Type B pancreatic cell (in vitro differentiated cells): ENCODE data around the gene SCT. TPM values are rescaled to one million over a fixed set of nuclear protein-coding genes. Genes with fewer than 3 reads are reported as not detected.

ENCODE experiments used
- DNase-seq: peaks from one replicate; pipeline ENCODE4 v3.0.0; 2021; ENCODE audit warnings: mixed read lengths; ENCODE audit not compliant: unreplicated experiment; ENCODE audit errors: extremely low spot score
- H3K27ac Mint-ChIP-seq: 2 replicates; pipeline ENCODE4 v1.8.0; 2021; ENCODE audit warnings: mild to moderate bottlenecking, mixed read lengths
- H3K27me3 Mint-ChIP-seq: 2 replicates; pipeline ENCODE4 v1.8.0; 2021; ENCODE audit warnings: mixed read lengths
- H3K36me3 Mint-ChIP-seq: 2 replicates; pipeline ENCODE4 v1.8.0; 2021; ENCODE audit warnings: mixed read lengths
- H3K4me1 Mint-ChIP-seq: one replicate; pipeline ENCODE4 v1.8.0; 2021; ENCODE audit warnings: mixed read lengths; ENCODE audit not compliant: unreplicated experiment
- H3K4me3 Mint-ChIP-seq: 2 replicates; pipeline ENCODE4 v1.8.0; 2021; ENCODE audit warnings: mild to moderate bottlenecking, mixed read lengths
- H3K9me3 Mint-ChIP-seq: 2 replicates; pipeline ENCODE4 v1.8.0; 2021; ENCODE audit warnings: mixed read lengths
- CTCF ChIP-seq: fragments of 200-600 bp; sonication (generic); conservative IDR thresholded peaks from 2 replicates; pipeline ENCODE4 v1.5.0; 2021; ENCODE audit warnings: antibody characterized with exemption, mild to moderate bottlenecking
- total RNA-seq: library from RNA; stranded (reverse); gene quantifications from 2 replicates; pipeline ENCODE4 v1.2.1, GENCODE V29; 2021; ENCODE audit warnings: low replicate concordance

Gene SCT
- total RNA-seq, 1 donor from 2014 or later, result 3.1 TPM

GRCh38 chr11:578276-579035, 48.5 kb downstream of the SCT start:
- TF ChIP-seq CTCF, result no peak
- peaks cover 13% of the 10 kb centered on the region for H3K27me3 Mint-ChIP-seq
- peaks cover 23% of the 10 kb centered on the region for H3K4me1 Mint-ChIP-seq
- peaks cover 3% of the 10 kb centered on the region for H3K36me3 Mint-ChIP-seq
- peak overlapping the region; percentile 29 for H3K27ac Mint-ChIP-seq
- H3K9me3 Mint-ChIP-seq, result no peaks in the 10 kb centered on the region
- no peak for DNase-seq
- peak overlapping the region; percentile 92 for H3K4me3 Mint-ChIP-seq

GRCh38 chr11:577611-577894, 49.4 kb downstream of the SCT start:
- Mint-ChIP-seq H3K9me3 (no peaks in the 10 kb centered on the region), H3K4me1 (peaks cover 23% of the 10 kb centered on the region), H3K27ac (peak overlapping the region; percentile 88), H3K36me3 (peaks cover 3% of the 10 kb centered on the region), H3K4me3 (peak overlapping the region; percentile 92), H3K27me3 (peaks cover 13% of the 10 kb centered on the region)
- DNase-seq, result no peak
- TF ChIP-seq CTCF, result no peak

GRCh38 chr11:576811-577610, 50.0 kb downstream of the SCT start:
- Mint-ChIP-seq H3K9me3 (no peaks in the 10 kb centered on the region), H3K4me3 (peak overlapping the region; percentile 92), H3K4me1 (peaks cover 23% of the 10 kb centered on the region), H3K27me3 (peaks cover 13% of the 10 kb centered on the region), H3K36me3 (peaks cover 3% of the 10 kb centered on the region), H3K27ac (peak overlapping the region; percentile 88)
- DNase-seq, result no peak
- TF ChIP-seq CTCF, result no peak

Other genes starting within 250 kb of the SCT start
- 51.6 and 156 TPM in 2 replicates for gene PKP3, start 233.0 kb downstream of the SCT start, total RNA-seq
- 36.2 and 44.0 TPM in 2 replicates for gene SIGIRR, start 212.2 kb downstream of the SCT start, total RNA-seq
- 25.3 and 66.6 TPM in 2 replicates for gene ANO9, start 185.2 kb downstream of the SCT start, total RNA-seq
- 33.6 and 46.9 TPM in 2 replicates for gene PTDSS2, start 176.9 kb downstream of the SCT start, total RNA-seq
- gene RNH1, start 119.9 kb downstream of the SCT start, total RNA-seq, result 84.5 and 128 TPM in 2 replicates
- gene HRAS, start 91.6 kb downstream of the SCT start, total RNA-seq, result 54.6 and 63.1 TPM in 2 replicates
- 1.7 and 1.8 TPM in 2 replicates for gene LRRC56, start 89.7 kb downstream of the SCT start, total RNA-seq
- 6.7 and 7.2 TPM in 2 replicates for gene LMNTD2, start 66.4 kb downstream of the SCT start, total RNA-seq
- gene RASSF7, start 66.2 kb downstream of the SCT start, total RNA-seq, result 35.7 and 75.8 TPM in 2 replicates
- 38.7 and 40.8 TPM in 2 replicates for gene PHRF1, start 50.7 kb downstream of the SCT start, total RNA-seq
- 16.4 and 20.5 TPM in 2 replicates for gene IRF7, start 11.2 kb downstream of the SCT start, total RNA-seq
- gene CDHR5, start 2.2 kb downstream of the SCT start, total RNA-seq, result 7.1 and 23.0 TPM in 2 replicates
- gene DRD4, start 10.1 kb upstream of the SCT start, total RNA-seq, result 0.59 and 1.2 TPM in 2 replicates
- gene DEAF1, start 68.0 kb upstream of the SCT start, total RNA-seq, result 41.0 and 48.1 TPM in 2 replicates
- gene TMEM80, start 68.6 kb upstream of the SCT start, total RNA-seq, result 23.2 and 37.4 TPM in 2 replicates
- gene EPS8L2, start 79.0 kb upstream of the SCT start, total RNA-seq, result 218 and 497 TPM in 2 replicates
- gene TALDO1, start 120.3 kb upstream of the SCT start, total RNA-seq, result 189 and 288 TPM in 2 replicates
- 80.1 and 80.9 TPM in 2 replicates for gene GATD1, start 150.3 kb upstream of the SCT start, total RNA-seq
- gene CEND1, start 162.9 kb upstream of the SCT start, total RNA-seq, result 0.17 and 0.89 TPM in 2 replicates
- gene SLC25A22, start 171.1 kb upstream of the SCT start, total RNA-seq, result 31.6 and 35.6 TPM in 2 replicates
- gene PIDD1, start 178.1 kb upstream of the SCT start, total RNA-seq, result 32.7 and 44.5 TPM in 2 replicates
- 1,985 and 2,207 TPM in 2 replicates for gene RPLP2, start 182.8 kb upstream of the SCT start, total RNA-seq
- gene PNPLA2, start 191.7 kb upstream of the SCT start, total RNA-seq, result 47.8 and 55.6 TPM in 2 replicates
- gene CRACR2B, start 200.7 kb upstream of the SCT start, total RNA-seq, result 10.3 and 19.3 TPM in 2 replicates
- gene CD151, start 205.8 kb upstream of the SCT start, total RNA-seq, result 126 and 128 TPM in 2 replicates
- 106 and 134 TPM in 2 replicates for gene POLR2L, start 215.3 kb upstream of the SCT start, total RNA-seq
- 12.8 and 43.2 TPM in 2 replicates for gene TSPAN4, start 215.7 kb upstream of the SCT start, total RNA-seq